Spleen (tissue), 7 donors: Measurements from ENCODE around the gene TANC1.

ENCODE experiments used
- POLR2A ChIP-seq, 3 donors: fragments of 450-650 bp; IDR thresholded peaks; one replicate each; pipeline ENCODE4 v1.5.1; 2017; ENCODE audit warnings: antibody characterized with exemption in 3 of 3, mild to moderate bottlenecking in 1 of 3
- POLR2AphosphoS5 ChIP-seq, 3 donors: sonication (generic); formaldehyde crosslinking; IDR thresholded peaks; one replicate each; pipeline ENCODE4 v1.5.1; 2017; ENCODE audit warnings: antibody characterized with exemption in 3 of 3
- TF ChIP-seq, protein P1 (sequence below), 11 experiments: fragments of 200-600 bp in 7 of 11; fragments of 450-650 bp in 4 of 11; sonication (generic) in 4 of 11; IDR thresholded peaks in 8 of 11; conservative IDR thresholded peaks in 3 of 11; 1 replicate in 7 of 11; 2 replicates in 4 of 11; pipeline versions ENCODE4 v1.4.0 to v1.8.0; 2016 to 2021; ENCODE audit warnings: antibody characterized with exemption in 11 of 11, inconsistent platforms in 4 of 11, mild to moderate bottlenecking in 1 of 11
- donor health status: DM: no; HTN: no; CAD: no; lungs with moderate emphysema.
- donor health status: DM: no; HTN: no; CAD: no.
- donor health status: DM: no; HTN: no; CAD: no.

DNA sequence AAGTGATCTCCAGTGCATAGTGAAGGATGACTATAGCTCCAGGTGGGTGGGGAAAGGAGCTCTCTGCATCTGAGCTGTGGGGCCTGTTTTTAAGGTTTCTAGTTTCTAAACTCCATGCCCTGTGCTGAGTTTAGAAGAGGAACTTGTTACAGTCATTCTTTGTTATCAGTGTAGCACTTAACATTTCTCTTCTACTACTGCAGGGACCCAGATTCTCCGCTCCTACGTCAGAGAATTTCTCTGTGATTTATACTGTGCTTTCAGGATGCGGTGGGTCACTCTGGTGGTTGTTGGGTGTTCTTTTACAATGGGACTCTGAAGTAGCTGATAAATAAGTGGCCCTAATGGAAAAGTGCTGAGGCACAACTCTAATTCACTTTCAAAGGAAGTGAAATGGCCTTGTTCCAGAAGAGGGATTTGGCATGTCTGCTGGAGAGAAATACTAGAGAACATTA lies 196.0 kb downstream of the TANC1 start:
- TF ChIP-seq, protein P1, sequence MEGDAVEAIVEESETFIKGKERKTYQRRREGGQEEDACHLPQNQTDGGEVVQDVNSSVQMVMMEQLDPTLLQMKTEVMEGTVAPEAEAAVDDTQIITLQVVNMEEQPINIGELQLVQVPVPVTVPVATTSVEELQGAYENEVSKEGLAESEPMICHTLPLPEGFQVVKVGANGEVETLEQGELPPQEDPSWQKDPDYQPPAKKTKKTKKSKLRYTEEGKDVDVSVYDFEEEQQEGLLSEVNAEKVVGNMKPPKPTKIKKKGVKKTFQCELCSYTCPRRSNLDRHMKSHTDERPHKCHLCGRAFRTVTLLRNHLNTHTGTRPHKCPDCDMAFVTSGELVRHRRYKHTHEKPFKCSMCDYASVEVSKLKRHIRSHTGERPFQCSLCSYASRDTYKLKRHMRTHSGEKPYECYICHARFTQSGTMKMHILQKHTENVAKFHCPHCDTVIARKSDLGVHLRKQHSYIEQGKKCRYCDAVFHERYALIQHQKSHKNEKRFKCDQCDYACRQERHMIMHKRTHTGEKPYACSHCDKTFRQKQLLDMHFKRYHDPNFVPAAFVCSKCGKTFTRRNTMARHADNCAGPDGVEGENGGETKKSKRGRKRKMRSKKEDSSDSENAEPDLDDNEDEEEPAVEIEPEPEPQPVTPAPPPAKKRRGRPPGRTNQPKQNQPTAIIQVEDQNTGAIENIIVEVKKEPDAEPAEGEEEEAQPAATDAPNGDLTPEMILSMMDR (IDR thresholded peaks at IDR 0.05 in 8 of 11, conservative IDR thresholded peaks at IDR 0.05 in 3 of 11): no peak
- no peak for TF ChIP-seq POLR2A (IDR thresholded peaks at IDR 0.05)
- peak in 1 of 3 donors; percentile 9 for TF ChIP-seq POLR2AphosphoS5 (IDR thresholded peaks at IDR 0.05)
